Right lobe of liver (tissue), 4 donors: ENCODE measurements around the gene IFT88.

Source experiments
- POLR2A ChIP-seq: fragments of 450-650 bp; IDR thresholded peaks from one replicate; pipeline ENCODE4 v1.6.1; 2017; ENCODE audit warnings: antibody characterized with exemption, mild to moderate bottlenecking
- TF ChIP-seq, protein P1 (sequence below), 4 donors: fragments of 200-600 bp in 3 of 4; fragments of 450-650 bp in 1 of 4; IDR thresholded peaks; one replicate each; pipeline versions ENCODE4 v1.5.1 to v1.8.0; 2016 to 2022; ENCODE audit warnings: antibody characterized with exemption in 4 of 4, mild to moderate bottlenecking in 2 of 4
- donor health status: DM: no; HTN: no; CAD: no.
- donor health status: DM: no; HTN: no; CAD: no.
- donor health status: DM: no; HTN: yes; CAD: no.

DNA sequence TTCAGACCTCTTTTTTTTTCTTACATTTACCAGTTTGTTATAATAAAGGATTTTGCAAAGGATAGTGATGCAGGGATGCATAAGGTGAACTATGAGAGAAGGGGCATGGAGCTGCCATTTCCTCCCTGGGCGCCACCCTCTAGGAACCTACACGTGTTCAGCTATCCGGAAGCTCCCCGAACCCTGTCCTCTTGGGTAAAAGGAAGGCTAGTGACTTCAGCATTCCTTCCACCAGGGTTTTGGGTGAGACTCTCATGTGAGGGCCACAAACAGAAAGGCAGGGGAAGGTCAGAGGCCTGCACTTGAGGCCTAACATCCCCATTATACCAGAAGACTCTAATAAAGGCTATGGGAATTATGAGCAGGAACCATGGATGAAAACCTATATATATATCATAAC, 57.3 kb downstream of the IFT88 start:
- TF ChIP-seq, protein P1, sequence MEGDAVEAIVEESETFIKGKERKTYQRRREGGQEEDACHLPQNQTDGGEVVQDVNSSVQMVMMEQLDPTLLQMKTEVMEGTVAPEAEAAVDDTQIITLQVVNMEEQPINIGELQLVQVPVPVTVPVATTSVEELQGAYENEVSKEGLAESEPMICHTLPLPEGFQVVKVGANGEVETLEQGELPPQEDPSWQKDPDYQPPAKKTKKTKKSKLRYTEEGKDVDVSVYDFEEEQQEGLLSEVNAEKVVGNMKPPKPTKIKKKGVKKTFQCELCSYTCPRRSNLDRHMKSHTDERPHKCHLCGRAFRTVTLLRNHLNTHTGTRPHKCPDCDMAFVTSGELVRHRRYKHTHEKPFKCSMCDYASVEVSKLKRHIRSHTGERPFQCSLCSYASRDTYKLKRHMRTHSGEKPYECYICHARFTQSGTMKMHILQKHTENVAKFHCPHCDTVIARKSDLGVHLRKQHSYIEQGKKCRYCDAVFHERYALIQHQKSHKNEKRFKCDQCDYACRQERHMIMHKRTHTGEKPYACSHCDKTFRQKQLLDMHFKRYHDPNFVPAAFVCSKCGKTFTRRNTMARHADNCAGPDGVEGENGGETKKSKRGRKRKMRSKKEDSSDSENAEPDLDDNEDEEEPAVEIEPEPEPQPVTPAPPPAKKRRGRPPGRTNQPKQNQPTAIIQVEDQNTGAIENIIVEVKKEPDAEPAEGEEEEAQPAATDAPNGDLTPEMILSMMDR (IDR thresholded peaks at IDR 0.05): no peak
- TF ChIP-seq POLR2A: no peak
